ENCODE results near the gene CAPN15.
A peak's percentile ranks its signal among the peaks of the same experiment; 100 is the strongest.

CAPN15 gene

DNA sequence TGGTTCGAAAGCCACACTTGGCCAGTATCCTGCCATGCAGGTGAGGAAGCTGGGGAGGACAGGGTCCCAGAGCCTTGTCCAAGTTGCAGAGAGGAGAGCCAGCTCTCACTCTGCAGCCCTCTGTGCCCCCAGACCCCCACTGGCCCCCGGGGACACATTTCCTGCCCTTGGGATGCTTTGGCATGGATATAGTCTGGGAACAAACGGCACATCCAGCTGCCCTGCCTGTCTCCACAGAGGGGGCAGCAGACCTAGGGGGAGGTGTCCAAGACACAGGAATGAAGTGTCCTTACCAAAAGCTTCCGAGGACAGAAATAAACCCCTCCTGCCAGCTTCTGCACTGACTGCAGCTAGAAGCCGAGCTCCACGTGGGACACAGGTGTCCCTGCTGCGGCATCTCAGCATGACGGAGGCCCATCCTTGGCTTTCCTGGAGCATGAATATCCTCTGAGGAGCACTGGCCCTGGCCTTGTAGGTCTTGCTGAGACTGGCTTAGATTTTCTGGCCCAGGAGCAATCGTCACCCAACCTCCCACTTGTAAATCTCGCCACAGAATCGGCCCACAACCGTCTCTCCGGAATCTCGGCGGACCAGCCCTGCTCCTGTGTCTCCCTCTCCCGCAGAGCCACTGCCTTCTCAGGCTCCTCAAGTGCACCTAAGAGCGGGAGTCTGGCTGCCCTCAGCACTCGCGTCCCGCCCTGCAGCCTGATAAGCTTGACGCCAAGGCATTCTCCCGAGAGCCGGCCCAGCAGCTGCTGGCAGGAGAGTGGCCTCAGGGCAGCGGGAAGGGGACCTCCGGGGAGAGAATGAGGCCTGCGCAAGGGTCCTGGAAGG, 1.1 kb upstream of the CAPN15 start:
- DNase-seq (ENCODE audit: low read depth) = no peak

DNA sequence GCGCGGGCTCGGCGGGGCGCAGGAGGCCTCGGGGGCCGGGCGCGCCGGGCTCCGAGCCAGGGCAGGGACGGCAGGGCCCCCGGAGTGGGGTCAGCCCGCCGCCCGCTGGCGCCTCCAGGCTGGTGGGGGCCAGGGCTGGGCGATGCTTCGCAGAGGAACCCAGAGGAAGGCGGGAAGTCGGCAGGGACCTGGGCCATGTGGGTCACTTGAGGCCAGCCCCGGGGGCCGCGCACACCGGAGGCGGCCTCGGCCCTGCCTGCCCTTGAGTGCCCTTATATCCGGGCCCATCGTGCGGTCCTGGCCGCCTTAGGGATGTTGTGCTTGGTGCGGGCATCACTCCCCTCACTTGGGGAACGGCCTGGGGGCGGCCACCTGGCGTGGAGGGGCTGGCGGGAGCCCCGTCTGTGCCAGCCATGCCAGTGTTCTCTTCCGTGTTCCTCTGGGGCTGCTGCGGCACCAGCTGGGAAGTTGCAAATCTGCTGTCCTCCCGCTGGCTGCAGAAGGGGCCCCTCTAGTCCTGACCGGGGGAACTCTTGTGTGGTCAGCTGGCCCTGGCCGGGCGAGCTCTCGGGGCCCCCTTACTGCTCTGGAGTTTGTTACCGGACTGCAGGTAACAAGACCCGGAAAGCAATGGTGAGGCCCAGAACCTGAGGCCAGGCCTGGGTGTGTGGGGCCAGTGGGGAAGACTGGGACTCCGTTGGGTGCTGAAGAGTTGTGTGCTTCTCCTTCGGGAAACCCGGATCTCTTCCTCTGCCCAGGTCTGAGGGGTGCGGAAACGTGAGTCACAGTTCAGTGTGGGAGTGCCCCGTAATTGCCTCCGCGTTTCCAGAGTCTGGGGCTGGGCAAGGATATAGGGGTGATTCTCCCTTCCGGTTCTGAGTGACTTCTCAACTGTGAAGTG, 849 bp downstream of the CAPN15 start:
- DNase-seq (ENCODE audit: low read depth) = peak; percentile 25

DNA sequence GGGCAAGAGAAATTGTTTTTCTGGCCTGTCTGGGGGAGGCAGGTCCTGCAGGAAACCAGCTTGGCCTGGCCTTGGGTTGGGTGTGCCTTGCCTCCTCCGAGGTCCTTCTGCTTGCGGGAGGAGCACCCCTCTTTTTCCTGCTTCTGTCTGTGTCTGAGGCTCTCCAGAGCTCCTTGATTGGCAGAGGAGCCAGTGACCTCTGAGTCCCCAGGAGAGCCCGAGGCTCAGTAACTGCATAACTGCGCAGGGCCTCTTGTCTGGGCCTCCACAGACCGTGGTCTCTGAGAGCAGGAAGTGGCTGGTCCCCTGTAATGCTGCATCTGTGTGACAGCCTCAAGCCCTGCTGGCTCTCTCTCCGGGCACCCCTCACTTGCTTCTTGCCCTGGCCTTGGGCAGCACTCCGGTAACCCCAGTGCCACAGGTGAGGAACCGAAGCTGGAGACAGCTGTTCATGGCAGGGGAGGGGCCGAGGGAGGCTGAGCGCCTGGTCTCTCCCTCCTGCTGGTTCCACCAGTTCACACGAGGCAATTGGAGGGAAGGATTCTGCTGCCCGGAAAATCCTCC, 1.6 kb downstream of the CAPN15 start:
- no peak for DNase-seq (ENCODE audit: low read depth)

DNA sequence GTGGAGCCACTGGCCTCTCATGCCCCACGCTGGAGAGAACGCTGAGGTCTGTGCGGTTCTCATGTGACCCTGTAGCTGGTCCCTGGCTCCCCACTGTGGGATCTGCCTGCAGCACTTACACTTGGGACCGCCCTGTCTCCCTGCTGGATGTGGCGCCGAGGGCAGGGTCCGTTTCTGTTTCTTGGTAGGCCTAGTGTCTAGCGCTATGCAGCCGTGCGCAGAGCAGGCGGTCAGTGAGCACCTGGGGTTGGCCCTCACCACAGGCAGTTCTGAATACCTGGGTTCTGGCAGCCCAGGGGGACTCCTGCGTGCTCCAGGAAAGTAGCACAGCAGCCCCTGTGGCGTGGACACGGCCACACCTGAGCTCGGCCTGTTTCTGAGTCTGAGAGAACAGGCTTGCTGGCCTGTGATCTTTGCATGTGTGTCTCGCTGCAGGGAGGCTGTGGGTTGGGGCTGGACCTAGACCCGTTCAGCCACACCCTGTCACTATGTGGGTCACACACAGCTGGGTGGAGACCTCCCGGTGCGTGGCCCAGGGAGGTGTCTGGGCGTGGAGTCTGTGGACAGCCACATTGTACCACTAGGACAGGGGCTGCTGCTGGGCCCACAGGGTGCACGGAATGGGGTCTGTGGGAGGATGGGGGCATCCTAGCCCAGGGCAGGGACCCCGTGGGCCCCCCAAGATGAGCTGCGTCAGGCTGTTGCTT, 2.8 kb downstream of the CAPN15 start:
- no peak for DNase-seq (ENCODE audit: low read depth)

DNA sequence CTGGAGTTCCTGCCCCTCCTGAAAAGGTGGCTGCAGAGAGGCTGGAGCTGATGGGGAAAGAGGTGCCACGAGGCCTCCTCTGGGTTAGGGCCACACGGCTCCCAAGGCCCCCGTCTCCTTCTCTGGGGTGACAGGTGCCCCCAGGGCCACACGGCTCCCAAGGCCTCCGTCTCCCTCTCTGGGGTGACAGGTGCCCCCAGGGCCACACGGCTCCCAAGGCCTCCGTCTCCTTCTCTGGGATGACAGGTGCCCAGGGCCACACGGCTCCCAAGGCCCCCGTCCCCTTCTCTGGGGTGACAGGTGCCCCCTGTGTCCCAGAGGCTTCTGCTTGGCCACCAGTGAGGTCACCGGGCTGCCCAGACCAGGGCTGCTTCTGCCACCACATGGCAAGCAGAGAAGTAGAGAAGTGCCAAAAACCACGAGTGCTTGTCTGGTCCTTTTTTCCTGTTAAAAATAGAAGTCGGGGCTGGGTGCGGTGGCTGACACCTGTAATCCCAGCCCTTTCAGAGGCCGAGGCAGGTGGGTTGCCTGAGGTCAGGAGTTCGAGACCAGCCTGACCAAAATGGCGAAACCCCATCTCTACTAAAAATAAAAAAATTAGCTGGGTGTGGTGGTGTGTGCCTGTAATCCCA, 4.1 kb downstream of the CAPN15 start:
- no peak for DNase-seq (ENCODE audit: low read depth)

DNA sequence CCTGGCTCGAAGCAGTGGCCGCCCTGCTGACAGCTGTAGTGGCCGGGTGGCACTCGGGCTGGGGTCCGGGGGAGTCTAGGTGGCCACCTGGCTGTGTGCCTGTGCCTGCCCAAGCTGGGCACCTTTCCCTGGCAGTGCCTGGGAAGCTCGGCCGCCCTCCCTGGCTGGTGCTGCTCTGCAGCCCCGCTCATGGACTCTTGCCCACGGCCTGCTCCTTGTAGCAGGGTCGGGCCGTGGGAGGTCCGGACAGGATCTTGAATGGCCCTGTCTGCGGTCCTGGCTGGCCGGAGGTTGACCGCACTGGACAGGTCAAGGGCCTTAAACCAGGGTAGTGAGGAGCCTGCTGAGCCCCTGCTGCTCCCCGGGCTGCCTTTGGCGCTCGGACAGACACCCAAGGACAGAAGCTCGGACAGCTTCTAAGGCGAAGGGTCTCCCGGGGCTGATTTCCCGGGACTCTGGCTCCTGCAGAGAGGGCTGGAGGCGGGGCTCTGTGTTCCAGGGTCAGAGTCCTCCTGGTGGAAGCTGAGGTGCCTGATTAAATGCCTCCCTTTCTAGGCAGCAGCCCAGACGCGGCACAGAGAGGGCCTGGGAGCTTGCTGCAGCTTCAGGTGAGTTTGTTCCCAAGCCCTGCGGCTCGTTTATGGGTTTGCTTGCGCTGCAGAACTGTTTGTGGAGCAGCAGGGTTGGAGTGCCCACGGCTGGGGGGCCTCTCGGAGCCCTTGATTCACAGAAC, 6.0 kb downstream of the CAPN15 start:
- no peak for DNase-seq (ENCODE audit: low read depth)

DNA sequence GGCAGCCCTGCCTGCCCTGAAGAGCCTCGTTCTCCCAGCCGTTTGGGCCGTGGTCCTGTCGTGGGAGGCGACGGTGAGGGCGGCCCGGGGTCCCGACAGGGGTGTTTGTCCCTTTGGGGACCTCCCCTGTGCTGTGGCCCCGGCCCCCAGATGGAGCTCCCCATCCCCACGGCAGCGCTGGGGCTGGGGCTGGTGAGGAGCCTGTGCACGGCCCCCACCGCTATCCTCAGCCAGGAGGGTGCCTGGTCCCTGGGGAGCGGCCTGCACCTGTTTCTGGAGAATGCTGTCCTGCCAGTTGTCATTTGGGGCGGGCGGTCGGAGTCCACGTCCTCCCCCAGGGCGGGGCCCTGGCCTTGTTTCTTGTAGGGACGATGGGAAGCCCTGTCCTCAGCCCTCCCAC, 6.6 kb downstream of the CAPN15 start:
- no peak for DNase-seq (ENCODE audit: low read depth)

DNA sequence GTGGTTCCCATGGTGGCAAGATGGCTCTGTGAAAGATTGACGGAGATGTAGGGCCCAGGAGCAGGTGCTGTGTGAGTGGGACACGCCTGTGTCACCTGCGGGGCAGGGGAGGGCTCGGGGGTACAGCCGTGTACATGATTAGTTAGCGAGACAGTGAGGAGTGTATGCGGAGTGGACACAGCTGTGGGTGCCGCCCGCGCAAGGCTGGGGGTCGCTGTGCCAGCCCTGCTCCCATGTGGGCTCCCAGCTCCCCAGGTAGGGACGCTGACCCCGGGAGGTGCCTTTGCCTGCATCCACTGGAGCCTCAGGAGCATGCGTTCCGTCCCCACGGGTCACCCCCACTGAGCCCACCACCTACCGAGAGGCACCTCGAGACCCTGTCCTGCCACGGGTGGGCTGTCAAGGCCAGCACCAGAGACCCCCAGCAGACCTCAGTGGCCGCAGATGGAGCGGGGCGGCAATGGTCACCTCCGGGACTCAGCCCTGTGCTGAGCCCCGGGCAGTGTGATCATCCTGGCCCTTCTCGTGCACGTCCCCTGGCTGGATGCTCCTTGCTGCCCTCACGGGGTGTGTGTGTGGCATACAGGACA, 7.4 kb downstream of the CAPN15 start:
- DNase-seq (ENCODE audit: low read depth) = no peak

DNA sequence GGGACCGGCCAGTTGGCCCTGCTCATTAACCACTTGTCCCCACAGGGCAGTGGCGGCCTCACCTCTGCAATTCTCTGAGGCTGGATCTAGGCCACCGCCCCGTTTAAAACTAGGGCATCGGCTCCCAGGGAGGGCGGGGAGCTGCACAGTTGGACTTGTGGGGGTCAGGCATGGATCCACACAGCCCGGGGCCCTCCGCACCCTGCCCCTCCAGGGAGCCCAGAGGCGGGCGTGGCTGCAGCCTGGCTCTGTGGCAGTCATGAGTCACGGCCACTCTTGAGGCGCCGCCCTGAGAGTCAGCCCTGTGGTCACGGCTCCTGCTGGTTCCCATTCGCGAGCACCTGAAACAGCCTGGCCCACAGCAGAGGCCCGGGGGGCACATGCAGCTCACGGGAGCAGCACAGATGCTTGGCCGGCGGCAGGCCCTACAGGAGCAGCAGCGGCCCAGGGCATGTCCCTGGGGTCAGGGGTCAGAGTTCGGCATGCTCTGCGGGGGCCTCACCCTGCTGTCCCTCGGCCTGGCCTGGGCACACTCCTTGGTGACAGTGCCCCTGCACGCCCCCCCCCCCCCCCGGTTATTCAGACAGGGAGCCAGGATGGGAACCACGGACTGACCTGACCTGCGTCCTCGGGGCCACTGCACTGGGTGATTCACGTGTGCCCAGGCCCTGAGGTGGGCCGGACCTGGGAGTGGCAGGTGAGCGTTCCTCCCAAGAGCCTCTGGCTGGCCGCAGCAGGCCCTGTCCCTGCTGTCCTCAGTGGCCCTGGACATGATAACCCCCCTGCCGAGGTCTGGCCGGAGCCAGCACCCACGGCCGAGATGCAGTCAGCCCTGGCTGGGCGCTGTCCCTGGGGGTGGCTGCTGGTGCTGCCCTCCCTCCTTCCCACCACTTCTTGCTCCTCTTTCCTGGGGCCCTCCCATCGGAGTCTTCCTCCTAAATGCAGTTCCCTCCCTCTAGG, 8.2 kb downstream of the CAPN15 start:
- no peak for DNase-seq (ENCODE audit: low read depth)

DNA sequence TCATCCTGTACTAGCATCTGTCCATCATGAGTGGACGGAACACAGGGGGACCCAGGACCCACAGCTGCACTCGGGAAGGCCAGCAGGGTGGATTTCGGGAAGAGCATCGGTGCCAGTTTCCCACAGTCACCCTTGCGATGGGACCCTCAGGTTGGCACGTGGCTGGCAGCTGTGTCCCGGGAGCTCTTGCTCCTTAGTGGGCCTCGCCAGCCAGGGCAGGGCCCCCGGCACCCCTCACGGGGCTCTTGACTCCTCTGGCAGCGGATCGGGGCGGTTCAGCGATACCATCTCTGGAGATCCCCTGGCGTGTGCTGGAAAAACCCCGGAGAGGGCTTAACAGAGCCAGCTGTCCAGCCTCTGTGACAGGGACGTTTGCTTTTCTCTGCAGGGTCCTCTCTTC, 9.2 kb downstream of the CAPN15 start:
- no peak for DNase-seq (ENCODE audit: low read depth)

DNA sequence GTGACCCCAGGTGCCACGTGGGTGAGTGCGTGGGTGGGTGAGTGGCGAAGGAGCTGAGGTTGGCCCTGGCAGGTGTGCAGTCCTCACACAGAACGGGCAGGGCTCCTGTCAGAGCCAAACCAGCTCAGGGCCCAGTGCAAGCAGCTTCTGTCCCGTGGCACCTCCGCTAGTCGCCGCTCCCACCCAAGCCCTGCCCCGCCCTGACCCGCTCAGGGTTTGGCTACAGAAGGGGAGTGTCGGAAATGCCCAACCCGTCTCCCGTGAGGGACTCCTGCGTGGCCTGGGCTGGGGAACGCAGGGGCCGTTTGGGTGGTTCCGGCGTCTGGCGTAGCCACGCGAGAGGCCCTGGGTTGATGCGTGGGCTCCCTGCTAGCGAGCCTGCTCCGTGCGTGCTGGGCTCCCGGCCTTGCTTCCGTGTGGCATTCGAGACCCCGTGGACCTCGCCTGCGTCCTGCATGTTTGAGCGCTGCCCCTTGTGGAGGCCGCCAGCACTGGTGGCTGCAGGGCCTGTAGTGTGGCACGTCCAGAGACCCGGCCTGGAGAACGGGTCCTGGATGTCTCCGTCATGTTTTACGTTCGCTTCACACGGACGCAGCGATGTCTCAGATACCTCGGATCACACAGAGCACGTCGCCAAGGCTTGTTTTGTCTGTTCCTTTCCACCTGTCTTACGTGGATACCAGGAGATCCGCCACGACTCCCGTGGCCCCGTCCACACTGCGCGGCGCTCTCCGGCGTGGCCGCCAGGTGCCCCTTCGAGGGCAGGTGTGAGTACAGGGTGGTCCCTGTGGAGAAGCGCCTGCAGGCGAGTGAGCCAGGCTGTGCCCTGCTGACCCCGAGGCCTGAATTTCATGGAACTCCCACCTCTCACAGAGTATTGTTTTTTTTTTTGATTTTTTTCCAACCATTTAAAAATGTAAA, 10.2 kb downstream of the CAPN15 start:
- no peak for DNase-seq (ENCODE audit: low read depth)

DNA sequence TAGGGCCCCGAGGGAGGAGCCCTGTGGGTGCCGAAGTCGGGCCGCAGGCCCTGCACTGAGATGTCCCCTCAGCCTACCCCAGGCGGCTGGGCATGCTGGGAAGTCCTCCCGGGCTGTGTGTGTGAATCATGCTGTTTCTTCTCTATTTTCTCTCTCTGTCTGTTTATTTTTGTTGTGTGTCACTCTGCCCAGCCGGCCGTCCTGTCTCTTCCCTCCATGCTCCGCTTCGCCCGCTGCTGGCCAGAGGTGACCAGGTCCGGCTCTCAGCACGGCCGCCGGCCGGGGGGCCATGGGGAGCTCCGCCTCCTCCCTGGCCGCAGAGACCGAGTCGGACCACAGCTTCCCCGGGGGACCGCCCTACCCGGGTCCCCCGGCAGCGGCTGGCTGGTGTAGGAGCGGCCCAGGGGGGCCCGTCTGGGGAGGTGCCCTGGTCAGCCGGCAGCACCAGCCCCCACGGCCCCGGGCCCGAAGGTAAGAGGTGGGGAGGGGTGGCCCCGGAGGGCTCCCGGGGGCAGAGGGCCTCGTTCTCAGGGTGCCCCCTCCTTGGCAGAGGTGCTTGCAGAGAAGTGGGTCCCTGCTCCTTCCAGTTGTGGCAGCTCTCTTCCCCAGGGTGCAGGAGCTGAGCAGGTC, 12.5 kb downstream of the CAPN15 start:
- DNase-seq (ENCODE audit: low read depth) = no peak

DNA sequence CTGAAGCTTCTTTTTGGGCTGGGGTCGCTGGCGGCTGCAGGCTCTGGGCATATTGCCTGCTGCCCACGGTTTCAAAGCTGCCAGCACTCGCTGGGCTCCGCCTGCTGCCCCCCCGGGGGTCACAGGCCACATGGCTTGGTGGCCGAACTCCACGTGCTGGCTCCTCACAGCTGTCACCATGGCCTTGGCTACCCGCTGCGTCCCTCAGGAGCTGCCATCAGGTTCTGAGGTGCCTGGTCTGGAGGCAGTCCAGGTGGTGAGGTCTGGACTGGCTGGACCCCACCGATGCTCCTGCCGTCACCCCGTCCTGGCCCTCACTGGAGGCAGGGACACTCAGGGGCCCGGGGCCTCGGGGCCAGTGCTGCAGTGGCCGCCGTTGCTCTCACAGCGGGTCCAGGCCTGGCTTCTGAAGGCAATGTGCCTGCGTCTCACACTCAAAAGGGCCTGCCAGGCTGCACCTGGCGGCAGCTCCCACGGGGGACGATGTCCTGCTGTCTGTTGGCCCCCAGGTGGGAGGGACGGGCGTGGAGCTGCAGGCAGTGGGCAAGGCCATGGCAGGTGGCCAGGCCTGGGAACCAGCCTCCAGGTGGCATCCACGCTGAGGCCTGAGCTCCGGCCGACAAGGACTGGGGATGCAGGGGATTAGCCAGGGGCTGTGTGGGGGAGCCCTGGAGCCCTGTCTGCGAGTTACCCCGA, 13.3 kb downstream of the CAPN15 start:
- DNase-seq (ENCODE audit: low read depth) = no peak

DNA sequence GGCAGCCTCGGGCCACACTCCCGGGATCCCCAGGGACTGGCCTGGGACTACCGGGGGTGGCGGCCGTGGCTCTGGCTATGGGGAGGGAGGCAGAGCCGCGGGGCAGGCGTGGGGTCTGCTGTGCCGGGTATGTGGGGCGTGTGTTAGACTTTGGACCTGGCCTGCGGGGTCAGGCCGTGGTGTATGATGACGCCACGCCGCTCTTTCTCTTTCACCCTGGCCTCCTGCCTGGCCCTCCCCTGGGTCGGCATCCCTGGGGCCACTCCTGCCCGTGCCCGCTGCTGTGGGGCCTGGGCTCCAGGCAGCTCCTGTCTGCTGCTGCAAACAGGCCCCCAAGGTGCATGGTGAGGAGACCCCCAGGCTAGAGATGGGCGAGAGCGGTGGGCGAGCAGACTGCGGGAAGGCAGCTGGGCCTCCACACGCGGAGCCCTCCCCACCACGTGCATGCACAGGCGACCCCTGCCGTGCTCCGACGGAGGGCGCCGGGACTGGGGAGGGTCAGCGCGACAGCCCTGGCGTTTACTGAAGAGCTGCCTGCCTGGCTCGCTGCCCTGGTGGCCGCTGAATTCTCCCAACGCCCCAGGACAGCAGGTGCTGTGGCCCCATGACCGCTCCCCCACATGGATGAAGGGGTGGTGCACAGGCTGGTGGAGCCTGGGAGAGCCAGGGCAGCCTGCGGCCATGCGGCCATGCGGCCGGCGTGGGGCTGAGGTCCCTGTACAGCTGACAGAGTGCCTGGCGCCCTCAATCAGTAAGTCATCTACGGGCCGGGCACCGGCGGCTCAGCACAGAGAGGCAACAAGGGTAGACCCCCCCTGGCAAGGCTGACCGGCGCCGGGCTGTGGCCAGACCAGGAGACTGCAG, 16.0 kb downstream of the CAPN15 start:
- no peak for DNase-seq (ENCODE audit: low read depth)

DNA sequence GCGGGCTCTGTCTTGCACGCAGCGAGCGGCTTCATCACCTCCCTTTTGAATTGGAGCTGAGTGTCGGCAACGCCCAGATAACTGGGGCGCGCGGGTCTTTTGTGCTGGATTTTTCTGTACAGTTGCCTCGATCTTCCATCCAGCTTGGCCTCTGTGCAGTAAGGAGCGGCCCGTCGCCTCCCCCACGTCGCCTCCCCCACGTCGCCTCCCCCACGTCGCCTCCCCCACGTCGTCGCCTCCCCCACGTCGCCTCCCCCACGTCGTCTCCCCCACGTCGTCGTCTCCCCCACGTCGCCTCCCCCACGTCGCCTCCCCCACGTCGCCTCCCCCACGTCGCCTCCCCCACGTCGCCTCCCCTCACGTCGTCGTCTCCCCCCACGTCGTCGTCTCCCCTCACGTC, 17.0 kb downstream of the CAPN15 start:
- no peak for DNase-seq (ENCODE audit: low read depth)

Measured in activated T-cell treated with anti-CD3 and anti-CD28 coated beads for 24 hours (primary cell).